ENCODE data around the gene HDAC4. TPM values are rescaled to one million over a fixed set of nuclear protein-coding genes. Genes with fewer than 3 reads are reported as not detected.

The HDAC4 gene
- total RNA-seq, 4 donors from 2014 or later = 12.9 to 91.6 (median 39.8) TPM

- Histone ChIP-seq H3K36me3 (no peaks in the 10 kb centered on the region), H3K27me3 (no peaks in the 10 kb centered on the region), H3K27ac (no peak overlapping the region), H3K4me3 (replicated peaks in 1 of 3) (no peak overlapping the region), H3K4me1 (peaks cover 0 to 10% of the 10 kb centered on the region in 2 donors), H3K9me3 (no peaks in the 10 kb centered on the region)
- DNase-seq = no peak
- 79 to 84% methylated on average over 15 to 21 of the region's 21 CpGs for WGBS, 2 donors
- intact Hi-C loops (cut with DNase I) = no loop called here
- no peak for TF ChIP-seq CTCF (IDR thresholded peaks at IDR 0.05)
- TF ChIP-seq POLR2A (IDR thresholded peaks at IDR 0.05) = no peak
Measured at GRCh38 chr2:239438995-239439753, 38.4 kb upstream of the HDAC4 start.

- Histone ChIP-seq H3K27me3 (no peaks in the 10 kb centered on the region), H3K27ac (no peak overlapping the region), H3K9me3 (no peaks in the 10 kb centered on the region), H3K4me1 (peaks cover 0 to 10% of the 10 kb centered on the region in 2 donors), H3K4me3 (replicated peaks in 1 of 3) (no peak overlapping the region), H3K36me3 (no peaks in the 10 kb centered on the region)
- WGBS, 2 donors = 90% methylated on average over 3 of the region's 3 CpGs
- intact Hi-C loops (cut with DNase I) = no loop called here
- no peak for DNase-seq
- TF ChIP-seq POLR2A (IDR thresholded peaks at IDR 0.05) = no peak
- no peak for TF ChIP-seq CTCF (IDR thresholded peaks at IDR 0.05)
Measured at GRCh38 chr2:239438368-239438767, 37.5 kb upstream of the HDAC4 start.

- Histone ChIP-seq H3K9me3 (no peaks in the 10 kb centered on the region), H3K27me3 (no peaks in the 10 kb centered on the region), H3K27ac (no peak overlapping the region), H3K4me3 (replicated peaks in 1 of 3) (no peak overlapping the region), H3K4me1 (peaks cover 0 to 10% of the 10 kb centered on the region in 2 donors), H3K36me3 (no peaks in the 10 kb centered on the region)
- intact Hi-C loops (cut with DNase I) = no loop called here
- no peak for DNase-seq
- TF ChIP-seq CTCF (IDR thresholded peaks at IDR 0.05) (no peak), POLR2A (IDR thresholded peaks at IDR 0.05) (no peak)
- WGBS, 2 donors = 93 to 94% methylated on average over 2 of the region's 2 CpGs
Measured at GRCh38 chr2:239436669-239437335, 36.0 kb upstream of the HDAC4 start.

GRCh38 chr2:239436076-239436475, 35.3 kb upstream of the HDAC4 start:
- no peak for DNase-seq
- 64 to 78% methylated on average over 5 of the region's 5 CpGs for WGBS, 2 donors
- Histone ChIP-seq H3K36me3 (no peaks in the 10 kb centered on the region), H3K4me1 (peaks cover 0 to 10% of the 10 kb centered on the region in 2 donors), H3K9me3 (no peaks in the 10 kb centered on the region), H3K27ac (no peak overlapping the region), H3K27me3 (no peaks in the 10 kb centered on the region), H3K4me3 (replicated peaks in 1 of 3) (no peak overlapping the region)
- intact Hi-C loops (cut with DNase I) = no loop called here
- TF ChIP-seq POLR2A (IDR thresholded peaks at IDR 0.05) = no peak
- no peak for TF ChIP-seq CTCF (IDR thresholded peaks at IDR 0.05)

- no peak for DNase-seq
- 74 to 92% methylated on average over 3 to 4 of the region's 4 CpGs for WGBS, 2 donors
- intact Hi-C loops (cut with DNase I) = no loop called here
- Histone ChIP-seq H3K4me3 (replicated peaks in 1 of 3) (no peak overlapping the region), H3K27me3 (no peaks in the 10 kb centered on the region), H3K27ac (no peak overlapping the region), H3K36me3 (no peaks in the 10 kb centered on the region), H3K4me1 (no peaks in the 10 kb centered on the region), H3K9me3 (no peaks in the 10 kb centered on the region)
- no peak for TF ChIP-seq CTCF (IDR thresholded peaks at IDR 0.05)
Measured at GRCh38 chr2:239433777-239434403, 33.1 kb upstream of the HDAC4 start.
